RWPE1 (cell line): ENCODE results near the gene CYGB.

Experiments used
- CTCF ChIA-PET: fragments of 350-600 bp; sonication (Branson Sonifier 250); formaldehyde crosslinking; extraction: SDS; loops from one replicate; lab custom pipeline; 2021; lab: Yijun Ruan, JAX
- POLR2A ChIA-PET: fragments of 400-600 bp; formaldehyde crosslinking; extraction: SDS; loops from one replicate; lab custom pipeline; 2020; ENCODE audit warnings: antibody characterized with exemption; ENCODE audit not compliant: low non-redundant PET; lab: Yijun Ruan, JAX
- DNase-seq: peaks from one replicate; pipeline ENCODE4 v3.0.0; 2012; ENCODE audit warnings: low spot score
- H3K27ac ChIP-seq: fragments of 450-650 bp; 2 replicates; pipeline ENCODE4 v1.5.1; 2017
- TF ChIP-seq, protein P1 (sequence below): fragments of 450-650 bp; conservative IDR thresholded peaks from 2 replicates; pipeline ENCODE4 v1.5.1; 2017; ENCODE audit warnings: low read depth, mild to moderate bottlenecking

Gene CYGB

DNA sequence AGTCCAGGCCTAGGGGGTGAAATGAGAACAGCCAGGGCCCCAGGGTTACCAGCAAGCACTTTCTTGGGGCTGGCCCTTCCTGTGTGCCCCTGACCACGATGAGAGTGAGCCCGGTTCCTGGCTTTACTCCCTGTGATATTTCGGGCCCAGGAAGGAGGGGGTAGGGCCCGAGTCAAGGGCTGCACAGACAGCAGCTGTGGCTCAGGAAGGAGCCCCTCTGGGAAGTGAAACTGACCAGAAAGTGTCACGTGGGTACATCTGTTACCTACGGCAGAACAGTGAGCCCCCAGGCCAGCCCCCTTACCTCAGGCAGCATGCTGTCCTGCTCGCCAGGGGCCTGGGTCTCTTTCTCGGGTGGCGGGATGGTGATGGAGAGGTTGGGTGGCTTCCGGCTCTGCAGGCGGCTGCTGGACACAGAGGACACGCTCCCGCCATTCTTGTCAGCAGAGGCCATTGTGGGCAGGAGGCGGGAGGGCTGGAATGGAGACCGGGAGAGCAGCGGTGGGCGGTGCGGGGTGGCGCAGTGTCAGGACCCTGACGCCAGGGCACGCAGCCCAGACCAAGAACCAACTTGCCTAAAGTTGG is 56.3 kb downstream of the CYGB start:
- ChIA-PET POLR2A (no interaction called here), CTCF (no interaction called here)
- H3K27ac ChIP-seq, result peak overlapping the region; percentile 29
- TF ChIP-seq, protein P1, sequence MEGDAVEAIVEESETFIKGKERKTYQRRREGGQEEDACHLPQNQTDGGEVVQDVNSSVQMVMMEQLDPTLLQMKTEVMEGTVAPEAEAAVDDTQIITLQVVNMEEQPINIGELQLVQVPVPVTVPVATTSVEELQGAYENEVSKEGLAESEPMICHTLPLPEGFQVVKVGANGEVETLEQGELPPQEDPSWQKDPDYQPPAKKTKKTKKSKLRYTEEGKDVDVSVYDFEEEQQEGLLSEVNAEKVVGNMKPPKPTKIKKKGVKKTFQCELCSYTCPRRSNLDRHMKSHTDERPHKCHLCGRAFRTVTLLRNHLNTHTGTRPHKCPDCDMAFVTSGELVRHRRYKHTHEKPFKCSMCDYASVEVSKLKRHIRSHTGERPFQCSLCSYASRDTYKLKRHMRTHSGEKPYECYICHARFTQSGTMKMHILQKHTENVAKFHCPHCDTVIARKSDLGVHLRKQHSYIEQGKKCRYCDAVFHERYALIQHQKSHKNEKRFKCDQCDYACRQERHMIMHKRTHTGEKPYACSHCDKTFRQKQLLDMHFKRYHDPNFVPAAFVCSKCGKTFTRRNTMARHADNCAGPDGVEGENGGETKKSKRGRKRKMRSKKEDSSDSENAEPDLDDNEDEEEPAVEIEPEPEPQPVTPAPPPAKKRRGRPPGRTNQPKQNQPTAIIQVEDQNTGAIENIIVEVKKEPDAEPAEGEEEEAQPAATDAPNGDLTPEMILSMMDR, result no peak
- DNase-seq, result no peak

DNA sequence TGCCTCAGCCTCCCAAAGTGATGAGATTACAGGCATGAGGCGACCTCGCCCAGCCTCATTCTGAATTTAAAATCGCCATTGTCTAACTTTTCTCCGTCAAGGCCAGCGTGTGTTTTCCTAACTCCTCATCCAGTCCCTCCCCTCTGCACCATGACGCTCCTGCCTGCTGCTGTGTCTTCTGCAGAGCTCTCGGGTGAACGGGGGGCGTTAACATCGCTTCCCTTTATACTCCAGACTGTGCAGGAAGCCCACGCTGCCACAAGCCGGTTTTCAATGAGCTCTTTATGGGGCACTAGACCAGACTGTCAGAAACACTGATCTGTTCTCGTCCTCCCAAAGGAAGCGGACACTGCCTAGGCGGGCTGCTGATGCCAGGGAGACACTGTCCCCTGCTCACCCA is 56.9 kb downstream of the CYGB start:
- CTCF ChIA-PET, result interaction anchor here (0.9 kb wide), 1 partner anchor 10 kb away, joined by 5 read pairs; no protein-coding TSS in a partner anchor
- POLR2A ChIA-PET, result no interaction called here
- no peak for DNase-seq
- H3K27ac ChIP-seq, result peak overlapping the region; percentile 29
- TF ChIP-seq, protein P1, result no peak

DNA sequence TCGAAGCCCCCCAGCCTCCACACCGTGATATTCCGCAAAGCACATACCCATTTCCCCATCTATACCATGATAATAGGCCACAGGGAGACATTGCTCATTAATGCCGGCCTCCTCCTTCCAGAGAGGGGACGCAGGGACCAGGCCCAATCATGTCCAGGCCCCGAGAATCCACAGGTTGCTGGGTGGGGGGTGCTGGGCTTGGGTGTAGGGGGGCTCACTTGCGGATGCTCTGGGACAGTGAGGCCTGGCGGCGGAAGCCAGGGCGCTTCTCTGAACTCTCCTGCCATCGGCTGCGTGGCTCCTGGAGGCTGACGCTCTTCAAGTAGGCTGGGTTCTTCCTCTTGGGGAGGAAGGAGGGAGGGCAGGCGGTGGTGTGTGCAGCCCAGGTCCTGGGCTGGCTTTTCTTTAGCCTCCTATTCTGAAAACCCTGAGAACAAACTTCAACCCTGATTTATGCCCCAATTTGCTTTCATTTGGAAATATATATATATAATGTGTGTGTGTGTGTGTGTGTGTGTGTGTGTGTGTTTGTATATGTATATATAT is 57.9 kb downstream of the CYGB start:
- peak overlapping the region; percentile 17 for H3K27ac ChIP-seq
- POLR2A ChIA-PET, result no interaction called here
- CTCF ChIA-PET, result interaction anchor here (0.9 kb wide), 1 partner anchor 11 kb away, joined by 5 read pairs; no protein-coding TSS in a partner anchor
- TF ChIP-seq, protein P1, result no peak
- DNase-seq, result no peak

DNA sequence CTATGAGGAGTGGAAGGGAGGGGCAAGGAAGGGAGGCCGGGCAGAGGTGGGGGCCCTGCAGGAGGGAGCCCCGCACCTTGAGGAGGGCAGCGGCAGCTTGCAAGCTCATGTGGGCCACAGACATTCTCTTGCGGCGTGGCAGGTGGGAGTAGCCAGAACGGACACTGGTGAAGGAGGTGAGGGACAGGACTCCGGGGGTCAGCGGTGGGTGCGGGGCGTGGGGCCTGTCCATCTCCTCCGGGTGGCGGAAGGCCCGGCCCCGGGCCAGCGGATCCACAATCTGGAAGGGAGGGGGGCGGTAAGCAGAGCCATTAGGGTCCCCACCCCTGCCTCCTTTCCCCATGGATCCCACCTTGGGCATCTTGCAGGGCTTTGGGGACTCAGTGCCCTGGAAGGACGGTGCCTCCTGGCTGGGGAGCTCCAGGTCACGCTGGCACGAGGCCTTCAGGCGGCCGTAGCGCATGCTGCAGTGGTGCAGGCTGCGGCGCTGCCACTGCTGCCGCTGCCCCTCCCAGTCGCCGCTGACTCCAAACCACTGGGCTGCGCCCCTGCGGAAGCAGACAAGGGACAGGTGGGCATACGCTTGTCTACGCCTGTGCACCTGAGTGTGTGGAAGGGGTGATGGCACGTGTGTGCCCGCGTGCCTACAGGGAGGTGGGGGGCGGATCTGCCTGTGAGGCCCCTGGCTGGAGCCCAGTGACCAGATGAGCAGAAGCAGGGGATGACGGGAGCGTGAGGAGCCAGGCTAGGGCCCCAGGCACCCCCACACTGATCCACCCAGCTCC is 58.6 kb downstream of the CYGB start:
- TF ChIP-seq, protein P1, result no peak
- H3K27ac ChIP-seq, result peak overlapping the region; percentile 17
- ChIA-PET CTCF (interaction anchor here (1.0 kb wide), 1 partner anchor 44 kb away, joined by 5 read pairs; no protein-coding TSS in a partner anchor), POLR2A (no interaction called here)
- DNase-seq, result no peak

DNA sequence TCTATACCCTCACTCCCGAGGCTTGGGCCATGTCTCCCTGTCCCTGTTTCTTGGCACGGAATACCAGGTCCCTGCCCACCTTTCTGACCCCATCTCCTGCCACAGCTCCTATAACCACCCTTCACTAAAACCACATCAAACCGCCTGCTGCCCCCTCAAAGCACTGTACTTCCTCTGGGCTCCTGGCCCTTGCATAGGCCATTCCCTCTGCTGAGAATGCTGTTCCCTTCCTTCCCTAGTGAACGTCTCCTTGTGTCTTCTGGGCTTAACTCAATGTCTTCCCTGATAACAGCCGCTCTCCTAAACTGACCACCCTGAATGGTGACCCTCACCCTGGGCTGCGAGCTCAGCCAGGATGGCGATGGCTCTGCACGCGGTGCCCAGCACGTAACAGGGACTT is 59.4 kb downstream of the CYGB start:
- DNase-seq, result no peak
- ChIA-PET CTCF (interaction anchor here (0.6 to 1.0 kb wide), 4 partner anchors 10 to 45 kb away, joined by 3 to 5 read pairs (median 3); no protein-coding TSS in a partner anchor), POLR2A (no interaction called here)
- H3K27ac ChIP-seq, result no peak overlapping the region
- TF ChIP-seq, protein P1, result no peak

DNA sequence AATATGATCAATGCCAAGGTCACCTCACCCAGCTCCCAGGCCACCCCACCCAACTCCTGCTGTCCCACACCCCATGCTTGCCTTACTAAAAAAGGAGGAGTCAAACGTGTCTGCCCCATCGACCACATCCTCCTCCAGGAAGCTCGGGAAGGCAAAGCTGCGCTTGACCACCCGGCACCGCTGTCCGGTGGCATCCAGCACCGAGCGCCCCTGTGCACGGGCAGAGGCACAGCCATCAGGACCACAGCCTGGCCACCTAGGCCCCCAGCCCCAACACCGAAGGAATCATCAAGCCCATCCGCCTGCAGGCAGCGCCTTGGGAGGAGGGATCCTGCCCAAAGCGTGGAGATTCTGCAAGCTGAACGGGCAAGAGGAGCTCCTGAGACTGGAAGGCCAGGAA is 59.9 kb downstream of the CYGB start:
- DNase-seq, result no peak
- H3K27ac ChIP-seq, result no peak overlapping the region
- ChIA-PET CTCF (interaction anchor here (1.0 to 1.2 kb wide), 3 partner anchors 10 to 19 kb away, joined by 3 read pairs; no protein-coding TSS in a partner anchor), POLR2A (no interaction called here)
- TF ChIP-seq, protein P1, result no peak
